ENCODE data around the gene DAPK1.

Gene DAPK1

GRCh38 chr9:87665505-87665904 lies 167.8 kb downstream of the DAPK1 start:
- no peak overlapping the region for H3K9ac ChIP-seq (ENCODE audit: low read length)
- H3K4me3 ChIP-seq (ENCODE audit: low read length): no peak overlapping the region
- H3K4me1 ChIP-seq (ENCODE audit: control insufficient read depth, insufficient read depth, low read length): no peaks in the 10 kb centered on the region
- H3K27me3 ChIP-seq (ENCODE audit: control insufficient read depth, insufficient read depth, low read length): no peaks in the 10 kb centered on the region
- H3K36me3 ChIP-seq (ENCODE audit: control insufficient read depth, insufficient read depth, low read length): no peaks in the 10 kb centered on the region
- H3K9me3 ChIP-seq (ENCODE audit: control insufficient read depth, low read length): peaks cover 4% of the 10 kb centered on the region

GRCh38 chr9:87667164-87667738 lies 169.6 kb downstream of the DAPK1 start:
- Histone ChIP-seq H3K27me3 (ENCODE audit: control insufficient read depth, insufficient read depth, low read length) (no peaks in the 10 kb centered on the region), H3K9me3 (ENCODE audit: control insufficient read depth, low read length) (peaks cover 4% of the 10 kb centered on the region), H3K9ac (ENCODE audit: low read length) (no peak overlapping the region), H3K36me3 (ENCODE audit: control insufficient read depth, insufficient read depth, low read length) (no peaks in the 10 kb centered on the region), H3K4me3 (ENCODE audit: low read length) (no peak overlapping the region), H3K4me1 (ENCODE audit: control insufficient read depth, insufficient read depth, low read length) (no peaks in the 10 kb centered on the region)

- Histone ChIP-seq H3K4me3 (ENCODE audit: low read length) (no peak overlapping the region), H3K36me3 (ENCODE audit: control insufficient read depth, insufficient read depth, low read length) (no peaks in the 10 kb centered on the region), H3K9ac (ENCODE audit: low read length) (no peak overlapping the region), H3K27me3 (ENCODE audit: control insufficient read depth, insufficient read depth, low read length) (no peaks in the 10 kb centered on the region), H3K4me1 (ENCODE audit: control insufficient read depth, insufficient read depth, low read length) (peaks cover under 1% of the 10 kb centered on the region), H3K9me3 (ENCODE audit: control insufficient read depth, low read length) (peaks cover 4% of the 10 kb centered on the region)
These were observed 170.6 kb downstream of the DAPK1 start for GRCh38 chr9:87668222-87668621.

GRCh38 chr9:87668722-87669121 lies 171.1 kb downstream of the DAPK1 start:
- Histone ChIP-seq H3K27me3 (ENCODE audit: control insufficient read depth, insufficient read depth, low read length) (no peaks in the 10 kb centered on the region), H3K9ac (ENCODE audit: low read length) (no peak overlapping the region), H3K36me3 (ENCODE audit: control insufficient read depth, insufficient read depth, low read length) (no peaks in the 10 kb centered on the region), H3K4me3 (ENCODE audit: low read length) (no peak overlapping the region), H3K4me1 (ENCODE audit: control insufficient read depth, insufficient read depth, low read length) (peaks cover 6% of the 10 kb centered on the region), H3K9me3 (ENCODE audit: control insufficient read depth, low read length) (peaks cover 4% of the 10 kb centered on the region)

- Histone ChIP-seq H3K4me1 (ENCODE audit: control insufficient read depth, insufficient read depth, low read length) (peaks cover 20% of the 10 kb centered on the region), H3K4me3 (ENCODE audit: low read length) (no peak overlapping the region), H3K36me3 (ENCODE audit: control insufficient read depth, insufficient read depth, low read length) (no peaks in the 10 kb centered on the region), H3K27me3 (ENCODE audit: control insufficient read depth, insufficient read depth, low read length) (no peaks in the 10 kb centered on the region), H3K9me3 (ENCODE audit: control insufficient read depth, low read length) (peaks cover 4% of the 10 kb centered on the region), H3K9ac (ENCODE audit: low read length) (no peak overlapping the region)
These were observed 173.1 kb downstream of the DAPK1 start for GRCh38 chr9:87670572-87671264.

GRCh38 chr9:87671478-87671877 lies 173.8 kb downstream of the DAPK1 start:
- peaks cover 27% of the 10 kb centered on the region for H3K4me1 ChIP-seq (ENCODE audit: control insufficient read depth, insufficient read depth, low read length)
- no peak overlapping the region for H3K4me3 ChIP-seq (ENCODE audit: low read length)
- no peaks in the 10 kb centered on the region for H3K36me3 ChIP-seq (ENCODE audit: control insufficient read depth, insufficient read depth, low read length)
- H3K9me3 ChIP-seq (ENCODE audit: control insufficient read depth, low read length): peaks cover 4% of the 10 kb centered on the region
- no peaks in the 10 kb centered on the region for H3K27me3 ChIP-seq (ENCODE audit: control insufficient read depth, insufficient read depth, low read length)
- no peak overlapping the region for H3K9ac ChIP-seq (ENCODE audit: low read length)

GRCh38 chr9:87671925-87672324 lies 174.3 kb downstream of the DAPK1 start:
- Histone ChIP-seq H3K4me1 (ENCODE audit: control insufficient read depth, insufficient read depth, low read length) (peaks cover 32% of the 10 kb centered on the region), H3K4me3 (ENCODE audit: low read length) (no peak overlapping the region), H3K36me3 (ENCODE audit: control insufficient read depth, insufficient read depth, low read length) (no peaks in the 10 kb centered on the region), H3K9me3 (ENCODE audit: control insufficient read depth, low read length) (peaks cover 4% of the 10 kb centered on the region), H3K9ac (ENCODE audit: low read length) (no peak overlapping the region), H3K27me3 (ENCODE audit: control insufficient read depth, insufficient read depth, low read length) (no peaks in the 10 kb centered on the region)

GRCh38 chr9:87672586-87672985 lies 174.9 kb downstream of the DAPK1 start:
- Histone ChIP-seq H3K9ac (ENCODE audit: low read length) (no peak overlapping the region), H3K9me3 (ENCODE audit: control insufficient read depth, low read length) (no peaks in the 10 kb centered on the region), H3K36me3 (ENCODE audit: control insufficient read depth, insufficient read depth, low read length) (no peaks in the 10 kb centered on the region), H3K27me3 (ENCODE audit: control insufficient read depth, insufficient read depth, low read length) (no peaks in the 10 kb centered on the region), H3K4me1 (ENCODE audit: control insufficient read depth, insufficient read depth, low read length) (peaks cover 36% of the 10 kb centered on the region), H3K4me3 (ENCODE audit: low read length) (no peak overlapping the region)

- H3K36me3 ChIP-seq (ENCODE audit: control insufficient read depth, insufficient read depth, low read length): no peaks in the 10 kb centered on the region
- H3K9me3 ChIP-seq (ENCODE audit: control insufficient read depth, low read length): no peaks in the 10 kb centered on the region
- H3K4me1 ChIP-seq (ENCODE audit: control insufficient read depth, insufficient read depth, low read length): peaks cover 36% of the 10 kb centered on the region
- no peak overlapping the region for H3K4me3 ChIP-seq (ENCODE audit: low read length)
- H3K27me3 ChIP-seq (ENCODE audit: control insufficient read depth, insufficient read depth, low read length): no peaks in the 10 kb centered on the region
- H3K9ac ChIP-seq (ENCODE audit: low read length): no peak overlapping the region
These were observed 175.9 kb downstream of the DAPK1 start for GRCh38 chr9:87673446-87674120.

GRCh38 chr9:87674565-87675299 lies 177.1 kb downstream of the DAPK1 start:
- H3K9me3 ChIP-seq (ENCODE audit: control insufficient read depth, low read length): no peaks in the 10 kb centered on the region
- peaks cover 36% of the 10 kb centered on the region for H3K4me1 ChIP-seq (ENCODE audit: control insufficient read depth, insufficient read depth, low read length)
- no peak overlapping the region for H3K9ac ChIP-seq (ENCODE audit: low read length)
- H3K27me3 ChIP-seq (ENCODE audit: control insufficient read depth, insufficient read depth, low read length): no peaks in the 10 kb centered on the region
- no peaks in the 10 kb centered on the region for H3K36me3 ChIP-seq (ENCODE audit: control insufficient read depth, insufficient read depth, low read length)
- no peak overlapping the region for H3K4me3 ChIP-seq (ENCODE audit: low read length)

- peak overlapping the region; percentile 9 for H3K9ac ChIP-seq (ENCODE audit: low read length)
- H3K27me3 ChIP-seq (ENCODE audit: control insufficient read depth, insufficient read depth, low read length): no peaks in the 10 kb centered on the region
- H3K36me3 ChIP-seq (ENCODE audit: control insufficient read depth, insufficient read depth, low read length): no peaks in the 10 kb centered on the region
- peaks cover 36% of the 10 kb centered on the region for H3K4me1 ChIP-seq (ENCODE audit: control insufficient read depth, insufficient read depth, low read length)
- H3K4me3 ChIP-seq (ENCODE audit: low read length): no peak overlapping the region
- H3K9me3 ChIP-seq (ENCODE audit: control insufficient read depth, low read length): no peaks in the 10 kb centered on the region
These were observed 178.3 kb downstream of the DAPK1 start for GRCh38 chr9:87675906-87676515.
